Measurements from ENCODE around the gene GOLPH3.

Gene GOLPH3

DNA sequence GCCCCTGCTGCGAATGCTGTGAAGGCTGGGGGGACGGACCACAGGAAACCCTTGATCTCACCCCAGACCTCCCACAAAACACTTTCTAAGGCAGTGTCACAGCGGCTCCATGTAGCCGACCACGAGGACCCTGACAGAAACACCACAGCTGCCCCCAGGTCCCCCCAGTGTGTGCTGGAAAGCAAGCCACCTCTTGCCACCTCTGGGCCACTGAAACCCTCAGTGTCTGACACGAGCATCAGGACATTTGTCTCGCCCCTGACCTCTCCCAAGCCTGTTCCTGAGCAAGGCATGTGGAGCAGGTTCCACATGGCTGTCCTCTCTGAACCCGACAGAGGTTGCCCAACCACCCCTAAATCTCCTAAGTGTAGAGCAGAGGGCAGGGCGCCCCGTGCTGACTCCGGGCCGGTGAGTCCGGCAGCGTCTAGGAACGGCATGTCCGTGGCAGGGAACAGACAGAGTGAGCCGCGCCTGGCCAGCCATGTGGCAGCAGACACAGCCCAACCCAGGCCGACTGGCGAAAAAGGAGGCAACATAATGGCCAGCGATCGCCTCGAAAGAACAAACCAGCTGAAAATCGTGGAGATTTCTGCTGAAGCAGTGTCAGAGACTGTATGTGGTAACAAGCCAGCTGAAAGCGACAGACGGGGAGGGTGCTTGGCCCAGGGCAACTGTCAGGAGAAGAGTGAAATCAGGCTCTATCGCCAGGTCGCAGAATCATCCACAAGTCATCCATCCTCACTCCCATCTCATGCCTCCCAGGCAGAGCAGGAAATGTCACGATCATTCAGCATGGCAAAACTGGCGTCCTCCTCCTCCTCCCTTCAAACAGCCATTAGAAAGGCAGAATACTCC is 84.7 kb downstream of the GOLPH3 start:
- Histone ChIP-seq H3K79me2 (ENCODE audit: insufficient read depth, low read length) (no peaks in the 10 kb centered on the region), H3K36me3 (ENCODE audit: insufficient read depth, low read length) (no peaks in the 10 kb centered on the region), H3K9me3 (ENCODE audit: insufficient read depth, low read depth, low read length) (no peaks in the 10 kb centered on the region), H3K4me2 (ENCODE audit: low read depth, low read length, poor library complexity, severe bottlenecking) (no peak overlapping the region), H3K27me3 (ENCODE audit: insufficient read depth, low read length, poor library complexity, severe bottlenecking) (no peaks in the 10 kb centered on the region), H3F3A (ENCODE audit: low read depth) (no peaks in the 10 kb centered on the region), H4K20me1 (ENCODE audit: insufficient read depth, low read length, poor library complexity, severe bottlenecking) (no peaks in the 10 kb centered on the region), H3K4me1 (ENCODE audit: insufficient read depth, low read length, poor library complexity, severe bottlenecking) (no peaks in the 10 kb centered on the region), H3K9ac (ENCODE audit: low read depth, low read length, poor library complexity, severe bottlenecking) (no peak overlapping the region), H3K4me3 (ENCODE audit: low read length, poor library complexity, severe bottlenecking) (no peak overlapping the region), H2AFZ (ENCODE audit: low read length) (no peak overlapping the region), H3K9me2 (replicated peaks; ENCODE audit: low read depth, low read length) (no peaks in the 10 kb centered on the region)
- no peak for TF ChIP-seq CTCF (conservative IDR thresholded peaks at IDR 0.05; ENCODE audit: low read length)
- TF ChIP-seq EZH2phosphoT487 (IDR thresholded peaks at IDR 0.05; ENCODE audit: borderline replicate concordance): no peak

DNA sequence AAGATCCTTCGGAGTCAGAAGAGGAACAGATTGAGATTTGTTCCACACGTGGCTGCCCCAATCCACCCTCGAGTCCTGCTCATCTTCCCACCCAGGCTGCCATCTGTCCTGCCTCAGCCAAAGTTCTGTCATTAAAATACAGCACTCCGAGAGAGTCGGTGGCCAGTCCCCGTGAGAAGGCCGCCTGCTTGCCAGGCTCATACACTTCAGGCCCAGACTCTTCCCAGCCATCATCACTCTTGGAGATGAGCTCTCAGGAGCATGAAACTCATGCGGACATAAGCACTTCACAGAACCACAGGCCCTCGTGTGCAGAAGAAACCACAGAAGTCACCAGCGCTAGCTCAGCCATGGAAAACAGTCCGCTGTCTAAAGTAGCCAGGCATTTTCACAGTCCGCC is 85.9 kb downstream of the GOLPH3 start:
- Histone ChIP-seq H3K36me3 (ENCODE audit: insufficient read depth, low read length) (no peaks in the 10 kb centered on the region), H3K27me3 (ENCODE audit: insufficient read depth, low read length, poor library complexity, severe bottlenecking) (no peaks in the 10 kb centered on the region)

More for the DNA sequence above, 85.9 kb downstream of the GOLPH3 start:
- Histone ChIP-seq H3K9me2 (replicated peaks; ENCODE audit: low read depth, low read length) (no peaks in the 10 kb centered on the region), H4K20me1 (ENCODE audit: insufficient read depth, low read length, poor library complexity, severe bottlenecking) (no peaks in the 10 kb centered on the region), H2AFZ (ENCODE audit: low read length) (no peak overlapping the region), H3K9ac (ENCODE audit: low read depth, low read length, poor library complexity, severe bottlenecking) (no peak overlapping the region), H3K4me2 (ENCODE audit: low read depth, low read length, poor library complexity, severe bottlenecking) (no peak overlapping the region), H3F3A (ENCODE audit: low read depth) (no peaks in the 10 kb centered on the region), H3K4me1 (ENCODE audit: insufficient read depth, low read length, poor library complexity, severe bottlenecking) (no peaks in the 10 kb centered on the region), H3K9me3 (ENCODE audit: insufficient read depth, low read depth, low read length) (no peaks in the 10 kb centered on the region), H3K4me3 (ENCODE audit: low read length, poor library complexity, severe bottlenecking) (no peak overlapping the region), H3K79me2 (ENCODE audit: insufficient read depth, low read length) (no peaks in the 10 kb centered on the region)
- TF ChIP-seq CTCF (conservative IDR thresholded peaks at IDR 0.05; ENCODE audit: low read length) (no peak), EZH2phosphoT487 (IDR thresholded peaks at IDR 0.05; ENCODE audit: borderline replicate concordance) (no peak)

All from Loucy (cell line).